Ovary (tissue), 3 donors: Measurements from ENCODE around the gene ERO1B.

Source experiments
- CTCF ChIP-seq, 3 donors: fragments of 450-650 bp in 2 of 3; fragments of 200-600 bp in 1 of 3; IDR thresholded peaks; one replicate each; pipeline versions ENCODE4 v1.5.1 to v1.8.0; 2016 to 2022; ENCODE audit warnings: antibody characterized with exemption in 3 of 3, mild to moderate bottlenecking in 1 of 3
- EP300 ChIP-seq: sonication (generic); formaldehyde crosslinking; IDR thresholded peaks from one replicate; pipeline ENCODE4 v1.6.1; 2017; ENCODE audit warnings: antibody characterized with exemption
- POLR2A ChIP-seq: fragments of 450-650 bp; IDR thresholded peaks from one replicate; pipeline ENCODE4 v1.6.1; 2017; ENCODE audit warnings: antibody characterized with exemption, mild to moderate bottlenecking, moderate library complexity
- donor health status: DM: no; HTN: no; CAD: no.

- no peak for TF ChIP-seq CTCF (IDR thresholded peaks at IDR 0.05)
- no peak for TF ChIP-seq POLR2A
- TF ChIP-seq EP300, result no peak
These were observed 38.5 kb upstream of the ERO1B start for GRCh38 chr1:236320214-236320613.
